Spleen (tissue), 7 donors: ENCODE measurements around the gene DHTKD1.

Experiments used
- POLR2AphosphoS5 ChIP-seq, 3 donors: sonication (generic); formaldehyde crosslinking; IDR thresholded peaks; one replicate each; pipeline ENCODE4 v1.5.1; 2017; ENCODE audit warnings: antibody characterized with exemption in 3 of 3
- TF ChIP-seq, protein P1 (sequence below), 11 experiments: fragments of 200-600 bp in 7 of 11; fragments of 450-650 bp in 4 of 11; sonication (generic) in 4 of 11; IDR thresholded peaks in 8 of 11; conservative IDR thresholded peaks in 3 of 11; 1 replicate in 7 of 11; 2 replicates in 4 of 11; pipeline versions ENCODE4 v1.4.0 to v1.8.0; 2016 to 2021; ENCODE audit warnings: antibody characterized with exemption in 11 of 11, inconsistent platforms in 4 of 11, mild to moderate bottlenecking in 1 of 11
- donor health status: DM: no; HTN: no; CAD: no; lungs with moderate emphysema.
- donor health status: DM: no; HTN: no; CAD: no.
- donor health status: DM: no; HTN: no; CAD: no.

DNA sequence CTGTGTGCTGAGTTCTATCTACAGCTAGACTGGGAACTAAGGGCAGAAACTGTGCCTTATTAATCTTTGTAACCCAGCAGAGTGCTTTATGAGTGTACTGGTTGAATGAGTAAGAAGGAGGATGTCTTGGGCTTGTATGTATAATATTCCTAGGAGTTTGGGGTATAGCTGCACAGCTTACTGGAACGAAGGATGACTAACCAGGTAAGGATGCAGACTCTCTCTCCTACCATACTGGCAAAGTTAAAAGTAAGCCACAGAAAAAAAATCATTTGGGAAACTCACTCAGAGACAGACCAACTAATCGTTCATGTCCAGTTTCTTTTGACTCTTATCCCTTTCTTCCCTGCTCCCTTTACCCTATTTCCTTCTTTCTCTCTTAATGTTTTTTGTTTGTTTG is 1.4 kb upstream of the DHTKD1 start:
- TF ChIP-seq, protein P1, sequence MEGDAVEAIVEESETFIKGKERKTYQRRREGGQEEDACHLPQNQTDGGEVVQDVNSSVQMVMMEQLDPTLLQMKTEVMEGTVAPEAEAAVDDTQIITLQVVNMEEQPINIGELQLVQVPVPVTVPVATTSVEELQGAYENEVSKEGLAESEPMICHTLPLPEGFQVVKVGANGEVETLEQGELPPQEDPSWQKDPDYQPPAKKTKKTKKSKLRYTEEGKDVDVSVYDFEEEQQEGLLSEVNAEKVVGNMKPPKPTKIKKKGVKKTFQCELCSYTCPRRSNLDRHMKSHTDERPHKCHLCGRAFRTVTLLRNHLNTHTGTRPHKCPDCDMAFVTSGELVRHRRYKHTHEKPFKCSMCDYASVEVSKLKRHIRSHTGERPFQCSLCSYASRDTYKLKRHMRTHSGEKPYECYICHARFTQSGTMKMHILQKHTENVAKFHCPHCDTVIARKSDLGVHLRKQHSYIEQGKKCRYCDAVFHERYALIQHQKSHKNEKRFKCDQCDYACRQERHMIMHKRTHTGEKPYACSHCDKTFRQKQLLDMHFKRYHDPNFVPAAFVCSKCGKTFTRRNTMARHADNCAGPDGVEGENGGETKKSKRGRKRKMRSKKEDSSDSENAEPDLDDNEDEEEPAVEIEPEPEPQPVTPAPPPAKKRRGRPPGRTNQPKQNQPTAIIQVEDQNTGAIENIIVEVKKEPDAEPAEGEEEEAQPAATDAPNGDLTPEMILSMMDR (IDR thresholded peaks at IDR 0.05 in 8 of 11, conservative IDR thresholded peaks at IDR 0.05 in 3 of 11): no peak
- TF ChIP-seq POLR2AphosphoS5 (IDR thresholded peaks at IDR 0.05): no peak
